A549 treated with ZK216348 at 1 μM for 4 hours (cell line): ENCODE data around the gene MGARP. TPM values are rescaled to one million over a fixed set of nuclear protein-coding genes. Genes with fewer than 3 reads are reported as not detected.

Source experiments
- total RNA-seq: library from RNA; stranded (reverse); fragments of 200-300 nt; extraction: Qiagen RNA extraction; gene quantifications from 5 replicates; pipeline ENCODE4 v1.2.3, GENCODE V29; 2022; ENCODE audit warnings: low read depth

MGARP gene
- total RNA-seq = 0.58 to 1.1 TPM (median 0.68 TPM) in 5 replicates

DNA sequence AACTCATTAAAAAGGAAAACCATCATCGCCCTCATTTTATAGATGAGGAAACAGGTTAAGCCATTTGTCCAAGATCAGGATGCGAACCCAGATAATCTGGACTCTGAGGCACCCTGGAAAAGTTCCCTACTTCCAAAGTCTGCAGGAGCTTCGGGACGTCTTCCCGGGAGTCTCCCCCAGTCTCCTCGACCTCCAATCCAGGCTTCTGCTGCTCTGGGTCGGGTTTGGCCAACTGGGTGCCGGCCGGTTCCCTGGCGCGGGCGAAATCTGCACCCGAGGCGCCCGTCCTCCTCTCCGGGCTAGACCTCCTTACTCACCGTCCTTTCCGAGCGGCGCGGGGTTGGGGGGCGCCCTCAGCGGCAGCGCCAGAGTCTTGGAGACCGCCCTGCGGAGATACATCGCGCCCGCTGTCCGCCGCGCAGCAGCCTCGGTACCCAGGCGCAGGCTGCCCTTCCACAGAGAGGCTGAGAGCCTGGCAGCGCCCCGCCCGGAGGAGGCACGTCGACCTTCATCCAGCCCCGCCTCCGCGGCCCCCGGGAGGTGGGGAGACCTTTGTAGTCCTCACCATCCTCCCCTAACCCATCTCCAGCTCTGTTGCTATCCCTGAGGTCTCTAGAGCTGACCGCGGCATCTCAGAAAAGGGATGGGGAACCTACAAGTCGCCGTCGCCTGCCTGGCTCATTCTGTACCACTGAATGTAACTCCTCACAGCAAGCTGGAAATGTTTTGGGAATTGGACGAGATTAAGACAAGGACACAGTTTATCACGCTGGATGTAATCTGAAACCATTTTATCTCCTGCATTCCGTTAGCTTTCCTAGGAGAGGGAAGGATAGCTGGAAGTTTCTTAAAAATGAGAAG, at the start of gene MGARP:
Gene MGARP, minus strand, starts transcription at position 466 of the 861 bp plus-strand sequence. Its CDS starts 67 bp downstream, at position 399.

DNA sequence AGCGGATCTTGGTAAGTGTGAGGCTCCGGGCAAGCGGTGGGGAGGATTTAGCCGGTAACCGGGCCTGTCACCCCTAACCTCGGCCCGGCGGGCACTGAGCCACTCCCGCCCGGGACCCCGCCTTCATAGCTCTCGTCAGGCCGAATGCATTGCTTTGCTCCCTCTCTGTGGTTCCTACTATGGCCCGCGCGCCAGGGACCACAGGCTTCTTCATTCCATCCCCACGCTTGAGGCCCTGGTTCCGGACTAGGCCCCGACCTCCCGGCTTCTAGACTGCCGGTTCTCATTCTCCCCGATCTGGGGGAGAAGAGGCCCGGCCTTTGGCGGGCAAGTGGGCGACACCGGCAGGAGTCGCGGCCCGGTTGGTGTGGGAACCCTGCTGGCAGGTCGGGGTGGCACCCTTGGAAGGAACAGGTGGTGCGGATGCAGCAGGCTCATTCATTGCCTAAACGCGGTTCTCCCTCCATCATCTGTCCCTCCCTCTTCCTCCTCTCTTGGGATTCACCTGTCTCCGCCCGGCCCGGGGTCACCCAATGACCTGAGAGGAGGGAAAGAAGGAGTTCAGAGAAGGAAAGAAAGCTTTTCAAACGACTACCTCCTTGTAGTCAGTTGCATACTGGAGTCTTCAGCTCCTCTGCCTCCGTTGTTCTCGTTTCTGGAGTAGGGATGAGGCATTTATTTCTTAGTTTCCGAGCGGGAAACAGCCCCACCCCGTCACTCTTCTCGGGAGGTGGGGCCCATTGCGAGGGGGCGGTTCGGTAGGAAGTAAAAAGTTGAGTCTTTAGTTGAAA, 22.0 kb upstream of the MGARP start, which contains the start of gene NDUFC1:
Gene NDUFC1, minus strand, starts transcription at position 657 of the 791 bp plus-strand sequence. CDS start 6,679 bp downstream, outside the sequence.

DNA sequence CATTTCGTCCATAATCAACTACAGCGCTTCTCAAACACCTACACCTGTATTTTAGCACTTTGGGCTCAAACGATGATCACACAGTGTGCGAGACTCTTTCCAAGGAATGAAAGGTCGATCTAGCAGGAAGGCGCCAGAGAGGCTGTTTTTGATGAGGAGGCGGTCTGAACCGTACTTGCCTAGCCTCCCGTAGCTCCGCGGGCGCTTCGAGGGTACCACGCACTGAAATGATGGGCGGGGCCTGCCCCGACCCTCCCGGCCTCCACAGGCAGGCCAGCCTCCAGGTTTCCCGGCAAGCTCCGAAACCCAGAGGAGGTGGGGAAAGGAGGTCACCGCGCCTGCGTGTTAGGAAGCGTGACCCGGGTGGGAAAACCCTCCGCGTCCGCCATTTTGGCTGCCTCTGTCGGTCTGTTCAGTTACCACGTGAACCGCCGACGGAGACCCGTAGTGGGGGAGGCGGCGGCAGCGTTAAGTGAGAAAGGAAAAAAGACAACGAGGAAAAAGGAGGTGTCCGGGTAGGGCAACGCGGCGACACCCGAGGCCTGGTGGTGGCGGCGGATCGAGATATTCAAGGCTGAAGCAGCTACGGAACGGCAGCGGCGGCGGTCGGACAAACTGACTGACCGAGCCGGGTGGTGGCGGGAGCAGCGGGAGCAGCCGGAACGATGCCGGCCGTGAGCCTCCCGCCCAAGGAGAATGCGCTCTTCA, 21.2 kb upstream of the MGARP start, which contains the start of gene NAA15:
Gene NAA15, plus strand, starts transcription at position 393 of the 708 bp plus-strand sequence. Its CDS starts 273 bp downstream, at position 666.

Other genes starting within 250 kb of the MGARP start
- gene ELF2, start 103.0 kb downstream of the MGARP start, total RNA-seq = 10.0 to 17.4 TPM (median 11.2 TPM) in 5 replicates
- gene NAA15, start 21.3 kb upstream of the MGARP start, total RNA-seq = 21.3 to 38.6 TPM (median 28.3 TPM) in 5 replicates
- 67.1 to 81.5 TPM (median 71.0 TPM) in 5 replicates for gene NDUFC1, start 22.3 kb upstream of the MGARP start, total RNA-seq
- 1.5 to 2.5 TPM (median 2.3 TPM) in 5 replicates for gene RAB33B, start 173.9 kb upstream of the MGARP start, total RNA-seq